DMS 273 treated with DMSO at 0.1 percent for 48 hours (cell line): ENCODE measurements around the gene JPT1.
A peak's percentile ranks its signal among the peaks of the same experiment; 100 is the strongest.
"Not testable (repeated sequence)": the region's sequence is repeated elsewhere in the genome, so short reads cannot be mapped to it uniquely, and the experiment has no call there.

Experiments
- DNase-seq: peaks from one replicate; lab custom pipeline; 2025; lab: John Stamatoyannopoulos, UW

The JPT1 gene

GRCh38 chr17:75155191-75155601, 884 bp upstream of the JPT1 start:
- DNase-seq: no peak

DNA sequence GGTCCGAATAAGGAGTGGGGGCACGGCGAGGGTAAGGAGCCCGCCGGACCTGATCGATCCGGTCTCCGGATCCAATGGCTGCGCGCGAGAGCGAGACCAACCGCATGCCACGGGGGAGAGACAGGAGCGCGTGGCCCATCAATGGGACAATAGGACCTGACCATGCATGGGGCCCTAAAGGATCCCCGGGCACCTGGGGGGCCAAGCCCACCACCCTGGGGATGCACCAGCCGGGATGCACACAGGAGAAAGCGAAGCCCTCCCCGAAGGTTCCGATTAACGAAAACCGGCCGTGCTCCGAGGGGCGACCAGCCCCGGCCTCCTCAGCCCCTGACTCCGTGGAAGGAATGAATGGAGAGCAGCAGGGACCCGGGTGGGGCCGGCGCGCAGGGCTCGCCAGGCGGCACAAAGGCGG, 525 bp downstream of the JPT1 start:
- no peak for DNase-seq

DNA sequence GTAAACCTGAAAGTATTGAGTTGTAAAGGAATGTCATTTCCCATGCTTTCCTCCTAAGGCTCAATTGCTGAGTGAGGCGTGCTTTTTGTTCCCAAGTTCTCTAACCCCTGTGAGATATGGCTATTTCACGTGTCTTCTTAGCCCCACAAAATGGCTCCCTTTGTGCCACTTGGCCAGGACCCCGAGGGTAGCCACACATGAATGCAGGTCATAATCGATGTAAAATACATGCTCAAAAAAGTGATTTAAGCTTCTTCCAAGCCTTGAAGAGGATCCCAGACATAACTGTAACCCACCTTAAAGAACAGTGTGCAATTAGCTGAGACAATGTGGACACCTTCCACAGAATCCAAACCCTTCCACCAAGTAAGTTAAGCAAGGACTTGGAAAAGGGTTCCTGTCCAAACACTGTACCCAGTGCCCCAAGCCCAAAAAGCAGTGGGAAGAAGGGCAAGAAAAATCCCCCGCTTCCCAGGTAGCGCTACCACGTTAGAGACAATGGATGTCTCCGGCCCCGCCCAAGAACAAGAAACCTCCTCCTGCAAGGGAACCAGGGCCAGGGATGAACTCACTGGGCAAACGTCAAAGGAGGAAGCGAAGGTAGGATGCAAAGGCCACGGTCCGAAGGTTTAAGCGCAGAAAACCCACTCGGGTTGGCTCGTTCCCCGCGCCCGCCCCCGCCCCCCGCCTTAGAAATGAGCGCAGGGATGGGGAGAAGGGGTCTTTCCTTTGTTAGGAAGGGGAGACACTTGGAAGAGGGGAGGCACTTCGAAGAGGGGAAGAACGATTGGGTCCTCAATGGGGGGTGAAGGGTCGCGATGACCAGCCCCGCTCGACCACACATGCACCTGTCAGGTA, 1.2 kb downstream of the JPT1 start:
- DNase-seq: no peak

GRCh38 chr17:75152523-75152921, 1.8 kb downstream of the JPT1 start:
- DNase-seq: no peak

DNA sequence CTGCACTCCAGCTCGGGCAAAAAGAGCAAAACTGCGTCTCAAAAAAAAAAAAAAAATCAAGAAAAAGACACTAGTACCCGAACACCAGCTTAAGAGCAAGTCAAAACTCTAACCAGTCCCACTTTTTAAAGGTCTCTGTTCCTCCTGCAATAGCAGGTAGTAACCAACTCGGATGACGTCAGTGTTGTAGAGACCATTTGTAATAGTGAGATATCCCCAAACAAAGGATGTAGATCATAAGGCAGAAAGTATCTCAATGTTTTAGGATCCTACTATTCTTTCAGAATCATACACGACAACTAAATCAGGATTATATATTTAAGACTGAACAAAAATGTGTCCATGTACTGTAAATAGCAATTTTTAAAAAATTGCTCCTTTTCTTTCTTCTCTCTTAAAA, 2.4 kb downstream of the JPT1 start:
- no peak for DNase-seq

DNA sequence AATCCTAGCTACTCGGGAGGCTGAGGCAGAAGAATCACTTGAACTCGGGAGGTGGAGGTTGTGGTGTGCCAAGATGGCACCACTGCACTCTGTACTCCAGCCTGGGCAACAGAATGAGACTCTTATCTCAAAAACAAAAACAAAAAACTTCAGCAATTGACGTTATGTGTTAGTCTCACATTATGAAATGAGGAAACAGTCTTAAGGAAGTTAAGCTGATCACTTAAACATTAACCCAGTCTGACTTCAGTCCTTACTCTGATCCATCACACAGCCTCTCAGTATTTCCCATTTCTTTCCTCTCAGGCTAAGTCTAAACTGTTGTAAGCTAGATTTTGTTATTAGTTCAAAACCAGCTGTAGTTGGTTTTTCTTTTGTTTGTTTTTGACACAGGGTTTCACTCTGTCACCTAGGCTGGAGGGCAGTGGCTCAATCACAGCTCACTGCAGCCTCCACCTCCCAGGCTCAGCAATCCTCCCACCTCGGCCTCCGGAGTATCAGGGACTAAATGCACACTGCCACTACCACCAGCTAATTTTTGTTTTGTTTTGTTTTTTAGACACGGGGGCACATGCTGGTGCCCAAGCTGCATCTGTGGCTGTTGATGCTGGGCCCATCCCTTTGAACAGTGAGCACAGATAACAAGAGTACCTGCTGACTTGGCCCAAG, 6.3 kb downstream of the JPT1 start:
- no peak for DNase-seq

DNA sequence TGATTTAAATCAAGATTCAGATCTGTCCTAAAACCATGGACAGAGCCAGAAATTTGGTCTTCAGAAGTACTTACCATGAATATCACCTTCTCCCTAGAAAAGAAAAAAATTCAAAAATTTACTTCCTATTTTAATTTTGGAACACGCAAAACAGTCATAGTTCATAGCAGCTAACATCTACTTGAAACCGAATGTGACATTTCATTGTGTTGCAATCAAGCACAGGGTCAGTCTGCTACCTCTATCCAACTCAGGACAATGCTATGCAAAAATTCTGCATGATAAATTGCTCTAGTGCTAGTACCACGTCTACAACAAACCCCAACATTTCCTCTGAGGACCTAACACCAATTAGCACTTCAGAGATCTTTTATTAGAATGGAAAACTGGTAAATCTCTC, 7.7 kb downstream of the JPT1 start:
- no peak for DNase-seq

GRCh38 chr17:75144816-75145512, 9.3 kb downstream of the JPT1 start:
- no peak for DNase-seq

- DNase-seq: no peak
Observed at GRCh38 chr17:75142236-75142971, 11.9 kb downstream of the JPT1 start.

DNA sequence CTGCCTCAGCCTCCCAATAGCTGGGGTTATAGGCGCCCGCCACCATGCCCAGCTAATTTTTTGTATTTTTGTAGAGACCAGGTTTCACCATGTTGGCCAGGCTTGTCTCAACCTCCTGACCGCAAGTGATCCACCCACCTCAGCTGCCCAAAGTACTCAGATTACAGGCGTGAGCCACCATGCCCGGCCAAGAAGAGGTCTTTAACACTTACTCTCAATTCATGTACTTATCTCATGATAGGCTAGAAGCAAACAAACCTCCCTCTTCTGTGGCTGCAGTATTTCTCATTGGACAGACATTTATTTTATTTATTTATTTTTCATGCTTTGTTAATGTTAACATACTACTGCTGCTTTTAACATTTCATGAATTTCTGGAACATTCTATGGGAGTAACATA, 15.8 kb downstream of the JPT1 start:
- no peak for DNase-seq

DNA sequence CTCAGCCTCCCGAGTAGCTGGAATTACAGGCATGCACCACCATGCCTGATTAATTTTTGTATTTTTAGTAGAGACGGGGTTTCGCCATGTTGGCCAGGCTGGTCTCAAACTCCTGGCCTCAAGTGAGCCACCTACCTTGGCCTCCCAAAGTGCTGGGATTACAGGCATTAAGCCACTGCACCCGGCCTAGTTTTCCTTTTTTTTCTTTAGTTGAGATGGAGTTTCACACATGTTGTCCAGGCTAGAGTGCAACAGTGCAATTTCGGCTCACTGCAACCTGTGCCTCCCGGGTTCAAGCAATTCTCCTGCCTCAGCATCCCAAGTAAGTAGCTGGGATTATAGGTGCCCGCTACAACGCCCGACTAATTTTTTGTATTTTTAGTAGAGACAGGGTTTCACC, 16.6 kb downstream of the JPT1 start:
- not testable (repeated sequence) for DNase-seq

GRCh38 chr17:75135946-75136345, 18.4 kb downstream of the JPT1 start:
- DNase-seq: no peak

DNA sequence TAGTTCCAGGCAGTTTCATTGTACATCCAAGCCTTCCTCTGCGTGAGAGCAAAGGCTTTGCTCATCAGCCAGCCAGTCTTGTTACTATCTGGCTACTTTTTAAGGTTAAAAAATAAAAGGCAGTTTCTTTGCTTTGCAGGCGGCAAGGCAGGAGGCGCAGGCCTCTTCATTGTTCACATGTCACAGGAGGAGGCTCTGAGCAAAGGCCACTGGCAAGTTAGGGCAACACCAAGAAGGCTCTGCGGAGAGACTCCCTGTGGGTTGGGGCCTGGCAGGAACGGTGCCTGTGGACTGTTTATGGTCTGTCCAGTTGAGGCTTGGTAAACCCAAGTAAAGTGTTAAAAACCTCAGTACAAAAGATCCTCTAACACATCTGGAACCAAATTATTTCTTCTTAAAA, 18.9 kb downstream of the JPT1 start:
- no peak for DNase-seq

GRCh38 chr17:75133607-75134347, 20.5 kb downstream of the JPT1 start:
- DNase-seq: not testable (repeated sequence)

DNA sequence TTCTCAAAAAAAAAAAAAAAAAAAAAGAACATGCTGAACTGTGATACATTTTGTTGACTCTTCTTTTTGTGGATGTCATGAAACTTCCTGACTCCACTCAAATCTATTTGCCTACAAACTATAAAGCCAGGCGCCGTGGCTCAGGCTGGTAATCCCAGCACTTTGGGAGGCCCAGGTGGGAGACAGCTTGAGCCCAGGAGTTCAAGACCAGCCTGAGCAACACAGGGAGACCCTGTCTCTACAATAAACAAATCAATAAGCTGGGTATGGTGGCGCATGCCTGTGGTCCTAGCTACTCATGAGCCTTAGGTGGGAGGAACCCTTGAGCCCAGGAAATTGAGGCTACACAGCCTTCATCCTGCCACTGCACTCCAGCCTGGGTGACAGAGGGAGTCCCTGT, 21.3 kb downstream of the JPT1 start:
- DNase-seq: no peak

- DNase-seq: not testable (repeated sequence)
Observed at GRCh38 chr17:75132018-75133000, 22.0 kb downstream of the JPT1 start.

GRCh38 chr17:75131278-75132017, 22.9 kb downstream of the JPT1 start, which contains the start of gene NT5C:
Gene NT5C (minus strand): TSS chr17:75131742. CDS start chr17:75131707, 35 bp downstream.
- DNase-seq: peak; percentile 56

DNA sequence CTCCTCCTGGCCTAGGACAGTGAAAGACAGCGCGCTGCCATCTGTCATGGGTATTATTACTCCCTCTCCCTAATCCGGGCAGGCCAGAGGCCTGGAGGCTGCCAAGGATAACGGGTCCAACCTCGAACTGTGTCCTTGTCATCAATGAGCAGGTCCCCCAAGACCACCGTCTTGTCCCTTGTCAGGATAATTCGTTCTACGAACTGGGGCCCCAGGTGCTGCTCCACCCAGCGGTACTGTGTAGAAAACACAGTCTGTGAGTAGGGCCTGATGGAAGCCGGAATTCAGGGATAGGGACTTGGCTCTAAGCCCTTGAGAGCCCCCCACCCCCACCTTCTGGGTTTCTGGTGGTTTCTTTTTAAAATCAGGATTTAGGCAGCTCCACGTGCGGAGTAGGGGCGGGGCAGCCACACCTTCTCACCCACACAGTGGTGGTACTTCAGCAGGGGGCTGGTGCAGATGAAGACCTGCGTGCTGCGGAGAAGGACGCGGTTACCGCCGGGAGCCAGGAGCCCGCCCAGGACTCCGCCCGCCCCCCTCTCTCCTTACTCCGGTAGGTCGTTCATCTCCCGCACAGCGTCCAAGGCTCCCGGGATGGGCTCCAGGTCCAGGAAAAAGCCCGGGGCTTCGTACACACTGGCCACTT, 23.6 kb downstream of the JPT1 start:
- peak; percentile 62 for DNase-seq
